Stimulated activated CD4-positive, alpha-beta T cell treated with anti-CD3 and anti-CD28 coated beads, Interleukin-12 subunit alpha, Interleukin-12 subunit beta, amount 100 ng/mL, for 48 hours (primary cell): ENCODE measurements around the gene GDPD2.

ENCODE experiments used
- DNase-seq, 3 donors: peaks; one replicate each; pipeline ENCODE4 v3.0.0-alpha.2; 2020; ENCODE audit warnings: low read depth in 2 of 3, low spot score in 1 of 3

The GDPD2 gene

GRCh38 chrX:70470850-70471289, 47.8 kb downstream of the GDPD2 start:
- DNase-seq, result no peak

DNA sequence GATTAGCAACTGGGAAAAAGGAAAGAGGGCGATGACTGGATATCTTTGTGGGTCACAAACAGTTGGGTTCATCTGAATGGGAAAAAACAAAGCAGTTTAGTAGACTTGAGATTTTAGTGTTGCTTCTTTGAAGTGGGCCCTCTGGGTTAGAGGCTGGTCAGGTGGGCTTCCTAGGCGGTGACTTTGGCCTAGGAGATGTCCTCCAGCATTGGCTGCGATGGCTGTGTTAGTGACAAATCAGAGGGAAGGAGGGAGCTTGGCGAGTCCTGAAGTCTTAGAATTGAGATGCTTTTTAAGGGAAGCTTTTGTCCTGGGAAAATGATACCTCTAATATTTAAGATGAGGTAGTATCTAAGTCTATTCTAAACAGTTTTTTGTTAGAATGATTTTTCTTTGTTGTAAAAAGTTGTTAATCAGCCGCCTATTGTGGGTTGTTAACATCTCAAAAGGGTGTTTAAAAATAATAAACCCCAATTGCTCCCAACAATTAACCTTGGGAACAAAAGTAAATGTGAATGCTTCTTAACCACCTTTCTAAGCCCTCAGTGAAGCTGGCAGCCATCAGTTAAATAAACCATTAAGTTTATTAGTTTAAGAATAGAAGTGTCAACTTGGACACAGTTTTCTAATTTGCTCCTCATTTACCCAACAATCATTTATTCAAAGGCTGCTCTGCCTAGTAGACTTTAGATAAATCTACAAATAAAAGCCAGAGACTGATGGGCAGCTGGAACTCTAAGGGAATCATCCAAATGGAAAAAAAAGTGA, 53.2 kb downstream of the GDPD2 start:
- DNase-seq, result no peak

DNA sequence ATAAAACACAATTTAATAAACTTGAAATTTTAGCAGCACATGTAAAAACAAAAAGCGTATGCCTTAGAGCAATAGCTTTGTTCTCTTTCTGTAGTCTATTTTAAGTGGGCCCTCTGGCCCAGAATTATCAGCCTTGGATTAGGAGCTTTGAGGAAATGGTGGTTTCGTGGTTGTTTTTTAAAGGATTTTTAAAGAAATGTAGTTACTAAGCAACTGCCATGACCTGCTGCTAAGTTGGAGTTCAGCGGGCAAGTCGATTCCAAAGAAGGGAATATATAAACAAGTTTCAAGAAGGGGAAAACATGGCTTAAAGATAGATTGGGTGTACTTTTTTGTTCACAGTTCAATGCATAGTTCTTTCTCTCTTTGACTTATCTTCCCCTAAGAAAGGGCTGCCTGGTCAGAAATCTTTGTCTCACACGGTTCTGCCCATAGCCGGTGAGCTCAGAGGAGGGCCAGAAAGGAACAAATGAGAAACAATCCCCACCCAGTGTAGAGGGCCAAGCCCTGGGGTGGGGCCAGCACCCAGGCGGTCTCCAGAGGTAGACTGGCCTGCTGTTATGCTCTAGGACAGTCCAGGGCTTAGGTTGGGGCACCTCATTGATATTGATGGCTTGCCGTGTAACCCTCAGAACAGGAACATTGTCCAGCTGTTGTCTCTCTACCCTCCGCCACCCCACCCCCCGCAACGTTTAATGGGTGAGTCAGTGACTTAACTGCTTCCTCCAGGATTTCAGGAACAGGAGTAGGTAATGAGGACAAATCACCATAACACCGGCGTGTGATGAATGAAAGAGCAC, 54.0 kb downstream of the GDPD2 start:
- DNase-seq, result no peak

GRCh38 chrX:70477734-70478075, 54.6 kb downstream of the GDPD2 start:
- no peak for DNase-seq

DNA sequence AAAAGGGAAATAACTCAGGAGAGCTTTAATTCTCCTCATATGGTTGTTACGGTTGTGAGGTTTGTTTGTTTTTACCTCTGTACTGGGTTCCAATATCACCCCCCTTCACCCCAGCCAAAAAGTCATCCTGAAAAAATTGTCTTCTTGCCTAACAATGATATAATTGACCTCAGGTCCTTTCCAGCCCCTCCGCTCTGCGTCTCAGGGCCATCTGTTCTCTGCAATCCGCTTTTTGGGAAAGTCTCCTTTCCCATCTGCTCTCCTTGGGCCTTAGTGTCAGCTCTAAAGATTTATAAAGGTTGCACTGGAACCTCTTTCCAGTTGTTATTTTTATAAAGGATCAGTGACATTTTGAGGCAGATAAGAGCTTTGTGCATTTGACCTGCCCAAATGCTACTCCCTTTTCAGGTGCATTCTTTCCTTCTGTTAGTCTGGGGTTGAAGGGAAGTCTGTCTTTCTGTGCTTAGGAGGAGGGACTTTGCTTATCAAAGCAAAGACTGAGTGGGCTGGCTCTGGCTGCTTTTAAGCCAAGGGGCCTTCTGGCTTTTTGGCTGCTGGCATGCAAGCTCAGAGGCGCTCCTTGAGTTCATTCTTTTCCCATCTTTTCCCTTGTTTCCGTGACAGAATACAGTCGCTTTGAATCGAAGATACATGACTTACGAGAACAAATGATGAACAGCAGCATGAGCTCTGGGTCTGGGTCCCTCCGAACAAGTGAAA, 55.6 kb downstream of the GDPD2 start:
- no peak for DNase-seq

GRCh38 chrX:70479247-70479921, 56.3 kb downstream of the GDPD2 start:
- no peak for DNase-seq

GRCh38 chrX:70479922-70480659, 57.0 kb downstream of the GDPD2 start:
- no peak for DNase-seq

DNA sequence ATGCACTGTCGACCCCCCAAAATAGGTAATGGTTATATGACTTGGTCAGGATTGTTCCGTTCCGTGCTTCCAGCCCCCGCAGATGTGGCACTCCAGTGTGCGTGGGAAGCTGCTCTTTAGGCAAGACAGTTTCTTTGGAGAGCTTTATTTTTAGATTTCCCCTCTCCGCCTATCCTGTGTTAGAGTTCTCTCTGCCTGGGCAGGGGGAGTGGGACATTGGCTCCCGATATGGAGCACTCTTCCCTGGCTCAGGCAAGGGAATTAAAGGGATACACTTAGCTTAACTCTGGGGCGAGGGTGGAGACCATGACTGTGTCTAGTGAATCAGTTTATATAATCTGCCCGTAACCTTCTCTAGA, 57.5 kb downstream of the GDPD2 start:
- no peak for DNase-seq

DNA sequence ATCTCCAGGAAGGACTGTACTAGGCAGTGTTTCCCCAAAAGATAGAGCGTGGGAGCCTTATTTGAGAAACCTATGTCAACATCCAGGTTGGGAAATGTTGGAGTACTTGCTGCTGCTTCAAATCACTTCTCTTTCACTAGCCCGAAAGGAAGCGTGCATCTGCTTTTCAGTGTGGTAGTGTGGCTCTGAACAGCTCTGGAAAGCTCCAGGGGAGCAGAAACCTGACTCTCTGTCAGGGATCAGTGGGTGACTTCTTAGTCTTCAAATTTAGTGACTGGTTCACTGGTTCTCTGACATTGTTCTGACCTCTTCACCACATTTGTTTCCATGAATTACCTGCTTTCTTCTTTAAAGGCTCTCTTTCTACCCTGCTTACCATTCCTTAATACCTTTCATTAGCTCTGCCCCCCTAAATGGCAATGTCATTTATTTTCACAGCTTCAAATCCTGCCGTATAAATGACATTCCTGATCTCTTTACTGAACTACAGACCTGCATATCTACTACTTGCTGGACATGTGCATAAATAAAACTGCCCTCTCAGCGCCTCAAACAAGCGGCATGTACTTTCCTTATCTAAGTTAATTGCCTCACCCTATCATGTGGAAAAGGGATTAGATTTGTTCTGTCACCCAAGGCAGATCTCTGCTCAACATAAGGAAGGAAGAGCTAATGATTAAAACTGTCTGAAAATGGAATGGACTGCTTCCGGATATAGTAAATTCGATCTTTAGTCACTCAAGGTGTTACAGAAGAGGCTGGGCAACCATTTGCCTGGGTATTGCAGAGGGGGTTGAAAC, 58.6 kb downstream of the GDPD2 start:
- DNase-seq, result no peak

- DNase-seq, result no peak
Observed at GRCh38 chrX:70482300-70482699, 59.2 kb downstream of the GDPD2 start.
